ENCODE results near the gene A2M. TPM values are rescaled to one million over a fixed set of nuclear protein-coding genes. Genes with fewer than 3 reads are reported as not detected.

The A2M gene
- total and polyA plus RNA-seq, 2 donors (not counting 1 experiment from before 2014, with no cell fraction given) = 0.04 TPM; not detected in 1

- 97% methylated on average over 21 of the region's 21 CpGs for WGBS (ENCODE audit: insufficient coverage)
- H3K4me1 Mint-ChIP-seq = no peaks in the 10 kb centered on the region
- Histone ChIP-seq H3K9me3 (ENCODE audit: control extremely low read depth in 1 of 3, control insufficient read depth in 2 of 3, insufficient read depth in 1 of 3, low read length in 2 of 3) (no peaks in the 10 kb centered on the region), H3K4me1 (ENCODE audit: control insufficient read depth in 2 of 2, insufficient read depth in 2 of 2, low read length in 2 of 2) (no peaks in the 10 kb centered on the region), H3K27ac (ENCODE audit: low read length in 2 of 2) (no peak overlapping the region), H4K20me1 (ENCODE audit: control insufficient read depth, insufficient read depth, low read length, poor library complexity, severe bottlenecking) (no peaks in the 10 kb centered on the region), H2AFZ (ENCODE audit: insufficient read depth, low read depth, low read length, poor library complexity, severe bottlenecking) (no peak overlapping the region), H3K4me3 (ENCODE audit: control extremely low read depth in 1 of 5, extremely low read depth in 1 of 5, insufficient read depth in 1 of 5, low read depth in 2 of 5, low read length in 4 of 5) (no peak overlapping the region), H3K4me2 (replicated peaks; ENCODE audit: low read depth, low read length, poor library complexity, severe bottlenecking) (no peak overlapping the region), H3K9ac (ENCODE audit: low read length) (no peak overlapping the region), H3K36me3 (replicated peaks in 1 of 2; ENCODE audit: control extremely low read depth in 1 of 2, control insufficient read depth in 1 of 2, extremely low read depth in 1 of 2, insufficient read depth in 2 of 2, low read length in 1 of 2) (no peaks in the 10 kb centered on the region), H3K79me2 (ENCODE audit: control insufficient read depth, insufficient read depth, low read length) (no peaks in the 10 kb centered on the region), H3K27me3 (replicated peaks in 1 of 4; ENCODE audit: control extremely low read depth in 1 of 4, control insufficient read depth in 3 of 4, insufficient read depth in 4 of 4, low read length in 3 of 4) (no peaks in the 10 kb centered on the region)
- intact Hi-C loops (cut with micrococcal nuclease) = no loop called here
- no peak overlapping the region for H3K4me3 Mint-ChIP-seq
- DNase-seq = no peak
- CTCF ChIA-PET = no interaction called here
- POLR2A ChIA-PET = no interaction called here
- H3K9me3 Mint-ChIP-seq (ENCODE audit: insufficient read depth) = peaks cover 5% of the 10 kb centered on the region
- no peak overlapping the region for H3K27ac Mint-ChIP-seq
- ATAC-seq (ENCODE audit: low read depth) = no peak
- H3K27me3 Mint-ChIP-seq = peaks cover 3% of the 10 kb centered on the region
- TF ChIP-seq EZH2 (IDR thresholded peaks at IDR 0.05; ENCODE audit: borderline replicate concordance, insufficient read depth, low read depth, low read length, poor library complexity, severe bottlenecking) = no peak
These were observed 11.8 kb upstream of the A2M start for GRCh38 chr12:9127484-9127883.

- no peak overlapping the region for H3K4me3 Mint-ChIP-seq
- no peaks in the 10 kb centered on the region for H3K9me3 Mint-ChIP-seq (ENCODE audit: insufficient read depth)
- 94% methylated on average over 16 of the region's 16 CpGs for WGBS (ENCODE audit: insufficient coverage)
- no peak overlapping the region for H3K4me3 ChIP-seq (ENCODE audit: control extremely low read depth in 1 of 5, extremely low read depth in 1 of 5, insufficient read depth in 1 of 5, low read depth in 2 of 5, low read length in 4 of 5)
- DNase-seq (no peak), ATAC-seq (ENCODE audit: low read depth) (no peak)
- H3K79me2 ChIP-seq (ENCODE audit: control insufficient read depth, insufficient read depth, low read length) = no peaks in the 10 kb centered on the region
- TF ChIP-seq EZH2 (IDR thresholded peaks at IDR 0.05; ENCODE audit: borderline replicate concordance, insufficient read depth, low read depth, low read length, poor library complexity, severe bottlenecking) = no peak
- TF ChIP-seq, protein P1, sequence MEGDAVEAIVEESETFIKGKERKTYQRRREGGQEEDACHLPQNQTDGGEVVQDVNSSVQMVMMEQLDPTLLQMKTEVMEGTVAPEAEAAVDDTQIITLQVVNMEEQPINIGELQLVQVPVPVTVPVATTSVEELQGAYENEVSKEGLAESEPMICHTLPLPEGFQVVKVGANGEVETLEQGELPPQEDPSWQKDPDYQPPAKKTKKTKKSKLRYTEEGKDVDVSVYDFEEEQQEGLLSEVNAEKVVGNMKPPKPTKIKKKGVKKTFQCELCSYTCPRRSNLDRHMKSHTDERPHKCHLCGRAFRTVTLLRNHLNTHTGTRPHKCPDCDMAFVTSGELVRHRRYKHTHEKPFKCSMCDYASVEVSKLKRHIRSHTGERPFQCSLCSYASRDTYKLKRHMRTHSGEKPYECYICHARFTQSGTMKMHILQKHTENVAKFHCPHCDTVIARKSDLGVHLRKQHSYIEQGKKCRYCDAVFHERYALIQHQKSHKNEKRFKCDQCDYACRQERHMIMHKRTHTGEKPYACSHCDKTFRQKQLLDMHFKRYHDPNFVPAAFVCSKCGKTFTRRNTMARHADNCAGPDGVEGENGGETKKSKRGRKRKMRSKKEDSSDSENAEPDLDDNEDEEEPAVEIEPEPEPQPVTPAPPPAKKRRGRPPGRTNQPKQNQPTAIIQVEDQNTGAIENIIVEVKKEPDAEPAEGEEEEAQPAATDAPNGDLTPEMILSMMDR (IDR thresholded peaks at IDR 0.05) = no peak
- H3K27ac Mint-ChIP-seq = no peak overlapping the region
- POLR2A ChIA-PET = no interaction called here
- intact Hi-C loops (cut with micrococcal nuclease) = no loop called here
- no peak overlapping the region for H2AFZ ChIP-seq (ENCODE audit: insufficient read depth, low read depth, low read length, poor library complexity, severe bottlenecking)
- CTCF ChIA-PET = no interaction called here
- no peak overlapping the region for H3K27ac ChIP-seq (ENCODE audit: low read length in 2 of 2)
- H3K4me2 ChIP-seq (replicated peaks; ENCODE audit: low read depth, low read length, poor library complexity, severe bottlenecking) = no peak overlapping the region
- H4K20me1 ChIP-seq (ENCODE audit: control insufficient read depth, insufficient read depth, low read length, poor library complexity, severe bottlenecking) = no peaks in the 10 kb centered on the region
- H3K9me3 ChIP-seq (ENCODE audit: control extremely low read depth in 1 of 3, control insufficient read depth in 2 of 3, insufficient read depth in 1 of 3, low read length in 2 of 3) = no peaks in the 10 kb centered on the region
- no peaks in the 10 kb centered on the region for H3K4me1 ChIP-seq (ENCODE audit: control insufficient read depth in 2 of 2, insufficient read depth in 2 of 2, low read length in 2 of 2)
- H3K27me3 Mint-ChIP-seq = peaks cover 3% of the 10 kb centered on the region
- no peaks in the 10 kb centered on the region for H3K36me3 ChIP-seq (replicated peaks in 1 of 2; ENCODE audit: control extremely low read depth in 1 of 2, control insufficient read depth in 1 of 2, extremely low read depth in 1 of 2, insufficient read depth in 2 of 2, low read length in 1 of 2)
- no peaks in the 10 kb centered on the region for H3K4me1 Mint-ChIP-seq
- H3K27me3 ChIP-seq (replicated peaks in 1 of 4; ENCODE audit: control extremely low read depth in 1 of 4, control insufficient read depth in 3 of 4, insufficient read depth in 4 of 4, low read length in 3 of 4) = no peaks in the 10 kb centered on the region
- H3K9ac ChIP-seq (ENCODE audit: low read length) = no peak overlapping the region
These were observed 8.8 kb upstream of the A2M start for GRCh38 chr12:9124383-9125031.
